DMS153 (cell line): ENCODE data around the gene CTIF.

Experiments
- DNase-seq: peaks from one replicate; lab custom pipeline; 2025; lab: John Stamatoyannopoulos, UW

CTIF gene

DNA sequence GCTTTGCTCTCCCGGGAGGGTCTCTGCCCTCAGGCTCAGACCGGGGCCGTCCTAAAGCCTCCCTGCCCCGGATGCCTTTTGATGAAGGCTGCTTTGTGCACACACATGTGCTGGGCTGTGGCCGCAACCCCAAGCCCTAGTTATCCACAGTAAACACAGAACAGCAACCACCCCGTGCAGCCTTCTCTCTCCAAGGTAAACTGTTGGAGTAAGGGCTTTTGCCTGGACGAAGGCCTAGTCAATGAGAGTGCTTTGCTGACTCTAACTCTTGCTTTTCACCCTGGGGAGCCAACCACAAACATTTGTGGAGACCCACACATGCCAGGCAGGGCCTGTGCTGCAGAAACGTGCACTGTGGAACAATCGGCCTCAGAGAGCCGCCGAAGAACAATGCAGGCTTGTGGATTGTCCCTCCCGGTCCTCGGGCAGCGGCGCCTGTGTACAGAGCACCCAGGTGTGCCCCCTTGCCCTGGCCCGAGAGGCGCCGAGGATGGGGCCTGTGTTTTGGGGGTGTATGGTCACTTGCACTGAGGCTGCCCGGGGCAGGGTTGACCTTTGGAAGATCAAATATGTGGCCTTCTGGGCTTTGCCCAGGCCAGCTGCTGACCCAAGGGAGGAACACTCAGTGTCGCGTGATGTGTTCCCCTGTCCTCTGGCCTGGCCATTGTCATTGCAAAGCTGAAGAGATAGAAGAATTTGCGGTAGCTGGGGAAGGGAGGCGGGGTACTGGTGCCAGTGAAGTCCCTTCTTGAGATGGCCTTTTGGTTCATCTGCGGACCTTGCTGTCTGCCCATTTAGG is 37.0 kb downstream of the CTIF start:
- no peak for DNase-seq

DNA sequence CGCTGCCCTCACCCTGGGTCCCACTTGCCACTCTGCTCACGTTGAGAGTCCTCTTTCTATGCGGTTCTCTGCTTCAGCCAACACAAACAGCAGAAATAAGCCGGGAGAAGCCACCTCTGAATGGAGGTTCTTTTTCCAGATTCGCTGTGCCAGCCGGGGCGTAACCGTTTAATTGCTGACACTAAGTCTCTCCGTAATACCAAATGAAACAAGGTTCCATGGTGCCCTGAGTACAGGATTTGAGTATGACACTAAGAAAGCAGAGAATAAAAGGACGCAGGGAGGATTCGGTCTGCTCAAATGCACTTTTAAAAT is 37.6 kb downstream of the CTIF start:
- no peak for DNase-seq

DNA sequence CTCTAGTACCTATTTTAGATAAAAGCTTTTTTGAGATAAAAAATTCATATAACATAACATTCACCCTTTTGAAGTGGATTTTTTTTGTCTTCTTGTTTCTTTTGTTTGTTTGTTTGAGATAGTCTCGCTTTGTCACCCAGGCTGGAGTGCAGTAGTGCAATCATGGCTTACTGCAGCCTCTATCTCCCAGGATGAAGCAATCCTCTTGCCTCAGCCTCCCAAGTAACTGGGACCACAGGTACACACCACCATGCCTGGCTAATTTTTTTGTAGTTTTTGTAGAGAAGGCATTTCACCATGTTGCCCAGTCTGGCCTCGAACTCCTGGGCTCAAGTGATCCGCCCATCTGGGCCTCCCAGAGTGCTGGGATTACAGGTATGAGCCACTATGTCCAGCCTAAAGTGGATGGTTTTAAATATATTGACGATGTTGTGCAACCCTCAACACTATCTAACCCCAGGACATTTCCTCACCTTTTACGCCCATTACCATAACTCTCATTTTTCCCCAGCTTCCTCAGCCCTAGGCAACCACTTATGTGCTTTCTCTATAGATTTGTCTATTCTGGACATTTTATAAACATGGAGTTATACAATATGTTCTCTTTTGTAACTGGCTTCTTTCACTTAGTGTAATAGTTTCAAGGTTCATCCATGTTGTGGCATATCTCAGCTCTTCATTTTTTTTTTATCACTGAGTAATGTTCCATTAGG is 38.8 kb downstream of the CTIF start:
- no peak for DNase-seq

DNA sequence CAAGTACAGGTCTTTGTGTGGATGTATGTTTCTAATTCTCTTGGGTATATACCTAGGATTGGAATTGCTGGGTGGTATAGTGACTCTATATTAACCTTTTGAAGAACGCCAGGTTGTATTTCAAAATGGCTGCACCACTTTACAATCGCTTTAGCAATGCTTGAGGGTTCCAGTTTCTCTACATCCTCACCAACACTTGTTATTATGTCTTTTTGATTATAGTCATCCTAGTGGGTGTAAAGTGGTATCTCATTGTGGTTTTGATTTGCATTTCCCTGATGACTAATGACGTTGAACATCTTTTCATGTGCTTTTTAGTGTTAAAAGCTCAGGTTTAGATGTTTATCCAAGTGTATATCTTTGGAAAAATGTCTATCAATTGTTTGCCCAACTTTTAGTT is 39.5 kb downstream of the CTIF start:
- no peak for DNase-seq

DNA sequence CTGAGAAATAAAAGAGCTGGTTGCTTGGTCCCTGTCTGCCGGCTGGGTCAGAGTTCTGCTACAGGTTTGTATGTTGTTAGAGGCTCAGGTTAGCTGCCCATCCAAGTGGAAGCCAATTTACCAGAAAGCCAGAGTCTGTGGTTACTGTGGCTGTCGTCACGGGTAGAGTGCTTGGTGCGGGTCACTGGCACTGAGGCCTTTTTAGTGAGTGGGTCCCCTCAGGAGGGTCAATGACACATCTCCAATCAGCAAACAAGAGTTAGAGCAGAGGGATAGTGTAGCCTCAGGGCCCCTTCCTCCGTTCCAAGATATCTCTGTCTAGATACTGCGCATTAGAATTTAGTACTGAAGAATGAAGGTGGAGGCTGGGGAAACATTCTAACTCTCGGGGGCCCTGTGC is 41.2 kb downstream of the CTIF start:
- no peak for DNase-seq

DNA sequence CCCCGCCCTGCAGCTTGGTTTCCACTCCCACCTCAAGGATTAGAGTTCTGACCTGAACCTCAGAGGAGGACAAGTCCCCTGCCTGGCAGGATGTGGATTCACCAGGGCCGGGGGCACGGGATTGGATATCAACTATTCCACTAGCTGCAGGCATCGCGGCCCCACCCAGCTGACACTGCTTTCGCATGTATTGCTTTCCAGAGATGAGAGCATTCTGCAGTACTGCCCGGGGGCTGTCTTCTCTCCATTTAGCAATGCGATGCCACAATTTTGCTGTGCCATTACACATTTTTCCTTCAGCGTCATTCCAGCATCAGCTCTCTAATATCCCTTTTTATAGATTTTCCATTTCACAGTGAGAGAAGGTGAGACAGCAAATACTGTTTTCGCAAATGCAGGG is 42.0 kb downstream of the CTIF start:
- DNase-seq, result no peak

DNA sequence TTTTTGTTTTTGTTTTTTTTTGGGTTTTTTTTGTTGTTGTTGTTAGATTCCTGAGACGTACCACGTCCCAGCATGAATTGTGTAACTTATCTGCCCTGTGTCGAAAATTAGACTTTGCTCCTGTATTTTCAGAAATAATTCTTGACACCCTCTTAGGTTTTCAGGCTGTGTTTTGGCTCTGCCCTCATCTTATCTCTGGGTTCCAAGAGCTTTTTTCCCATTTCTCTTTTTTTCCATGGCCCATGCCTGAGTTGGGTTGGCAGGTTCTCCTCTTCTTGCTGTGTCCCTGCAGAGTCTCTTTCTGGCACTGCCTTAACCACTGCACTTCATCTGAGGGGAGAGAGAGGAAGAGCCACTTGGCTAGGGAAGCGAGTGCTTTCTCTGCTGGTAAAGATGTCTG is 42.4 kb downstream of the CTIF start:
- no peak for DNase-seq

DNA sequence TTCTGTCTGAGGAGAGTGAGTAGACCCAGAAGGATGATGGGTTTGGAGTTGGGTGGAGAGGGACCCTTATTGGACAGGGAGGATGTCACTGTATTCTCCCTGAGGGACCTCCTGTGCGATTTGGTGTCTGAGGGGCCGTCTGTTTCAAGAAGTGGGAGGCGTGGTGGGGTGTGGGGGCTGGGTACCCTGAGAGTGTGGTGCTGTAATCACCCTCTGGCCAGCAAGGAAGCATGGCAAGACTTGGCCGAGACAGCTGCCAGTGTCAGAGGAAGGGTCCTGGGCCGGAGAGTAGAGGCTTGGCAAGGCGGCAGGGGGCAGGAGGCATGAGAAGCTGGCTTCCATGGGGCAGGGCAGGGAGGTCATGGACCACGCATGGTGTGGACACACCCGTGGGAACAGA is 43.1 kb downstream of the CTIF start:
- no peak for DNase-seq

DNA sequence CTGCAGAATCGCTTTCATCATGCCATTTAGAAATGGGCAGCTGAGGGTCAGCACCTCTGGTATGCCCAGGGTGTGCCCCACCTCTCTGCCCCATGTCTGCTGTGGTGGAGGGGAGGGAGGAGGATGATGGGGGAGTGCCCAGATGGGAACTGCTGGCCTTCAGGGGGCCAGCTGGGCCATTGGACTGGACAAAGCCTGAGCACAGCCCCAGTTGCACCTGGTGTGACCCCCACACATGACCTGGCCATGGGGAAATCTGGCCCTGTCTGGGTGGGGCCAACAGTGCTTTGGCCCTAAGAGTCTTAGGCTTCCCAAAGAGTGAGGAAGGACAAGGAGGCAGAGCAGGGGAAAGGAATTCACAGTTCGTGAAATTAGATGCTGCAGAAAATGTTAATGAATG is 44.1 kb downstream of the CTIF start:
- DNase-seq, result no peak

DNA sequence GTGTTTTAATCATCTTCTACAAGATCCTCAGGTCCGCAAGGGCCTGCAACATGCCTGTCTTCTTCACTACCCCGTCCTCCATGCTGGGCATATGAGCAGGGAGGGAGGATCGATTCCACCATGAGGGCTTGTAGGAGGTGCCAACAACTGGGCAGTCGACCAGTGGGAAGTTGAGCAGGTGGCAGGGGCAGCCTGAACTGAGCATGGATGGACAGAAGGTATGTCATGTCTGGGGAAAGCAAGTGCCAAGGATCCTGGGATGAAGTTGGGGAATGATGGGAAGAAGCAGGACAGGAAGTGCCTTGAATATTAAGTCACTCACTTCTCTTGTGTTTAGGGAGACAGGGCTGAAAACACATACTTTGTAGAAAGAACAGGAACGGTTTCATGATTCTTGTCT is 44.7 kb downstream of the CTIF start:
- no peak for DNase-seq

DNA sequence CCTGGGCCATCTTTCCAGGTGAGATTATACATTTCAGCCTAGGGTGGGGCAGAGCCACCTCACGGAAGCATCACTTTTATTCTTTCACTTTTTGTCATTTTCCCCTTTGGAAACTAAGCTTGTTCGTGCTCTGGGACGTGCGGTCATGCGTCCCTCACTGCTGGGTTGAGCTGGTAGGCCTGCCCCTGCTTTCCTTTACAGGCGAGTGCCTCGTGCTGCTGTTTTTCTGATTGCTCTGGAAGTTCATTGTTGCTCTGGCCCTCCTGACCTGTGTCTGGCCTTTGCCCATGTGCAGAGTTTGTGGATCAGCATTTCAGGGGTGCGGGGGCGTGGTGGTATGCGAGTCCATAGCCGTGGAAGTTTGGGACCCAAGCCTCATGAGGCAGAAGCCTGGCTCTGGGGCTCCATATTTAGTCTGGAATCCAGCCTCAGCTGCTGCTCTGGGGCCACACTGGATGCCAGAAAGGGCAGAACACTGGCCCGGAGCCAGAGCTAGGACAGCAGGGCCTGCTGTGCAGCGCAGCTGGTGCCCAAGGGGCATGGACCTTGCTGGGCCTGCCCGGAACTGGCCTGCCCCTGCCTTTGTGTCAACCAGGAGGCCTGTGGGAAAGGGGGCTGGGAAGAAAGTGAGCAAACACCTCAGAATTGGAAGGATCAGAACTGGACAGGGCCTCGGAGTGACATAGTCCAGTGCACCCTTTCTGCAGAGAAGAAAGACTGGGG is 51.1 kb downstream of the CTIF start:
- DNase-seq, result no peak

DNA sequence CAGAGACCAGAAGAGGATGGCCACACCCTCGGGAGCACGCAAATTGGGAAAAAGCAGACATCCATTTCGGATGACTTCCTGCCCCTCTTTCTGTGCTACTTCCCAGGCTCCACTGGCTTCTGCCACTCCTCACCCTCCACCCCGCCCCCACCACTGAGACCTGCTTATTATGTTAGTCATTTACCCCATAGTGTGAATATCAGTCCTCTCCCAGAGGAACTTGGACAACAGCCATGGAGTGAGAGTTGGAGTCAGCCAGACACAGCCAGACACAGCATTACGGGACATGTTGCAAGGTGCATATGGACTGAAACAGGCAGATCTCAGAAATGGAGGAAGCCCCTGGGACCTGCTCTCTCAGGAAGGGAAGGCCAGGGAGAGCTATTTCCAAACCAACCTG is 51.8 kb downstream of the CTIF start:
- no peak for DNase-seq

DNA sequence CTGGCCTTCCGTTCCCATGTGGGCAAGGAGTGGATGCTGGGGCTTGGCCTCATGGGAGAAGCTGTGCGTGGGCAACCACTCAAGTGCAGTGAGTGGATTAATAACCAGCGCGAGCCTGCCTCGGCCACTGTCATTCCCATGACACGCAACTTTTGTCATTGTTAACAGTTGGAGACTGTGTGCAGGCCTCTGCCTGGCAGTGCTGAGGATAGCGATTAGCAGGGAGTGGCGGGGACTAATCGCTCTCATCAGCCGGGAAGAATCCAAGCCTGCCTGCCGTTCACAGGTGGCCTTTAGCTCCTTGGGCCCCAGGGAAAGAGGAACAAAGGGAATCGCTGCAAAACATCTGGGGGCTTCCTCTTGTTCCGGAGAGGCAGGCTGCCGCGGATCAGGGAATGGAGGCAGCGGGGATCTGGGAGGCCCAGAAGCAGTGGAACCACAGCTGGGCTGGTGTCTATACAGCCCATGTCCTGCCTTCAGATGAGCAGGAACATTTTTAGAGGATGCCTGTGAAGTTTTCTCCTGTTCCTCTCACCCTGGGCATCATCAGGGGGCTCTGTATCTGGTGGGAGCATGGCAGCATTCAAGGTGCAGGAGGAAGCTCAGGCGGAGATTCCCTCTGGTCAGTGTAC is 53.8 kb downstream of the CTIF start:
- no peak for DNase-seq

DNA sequence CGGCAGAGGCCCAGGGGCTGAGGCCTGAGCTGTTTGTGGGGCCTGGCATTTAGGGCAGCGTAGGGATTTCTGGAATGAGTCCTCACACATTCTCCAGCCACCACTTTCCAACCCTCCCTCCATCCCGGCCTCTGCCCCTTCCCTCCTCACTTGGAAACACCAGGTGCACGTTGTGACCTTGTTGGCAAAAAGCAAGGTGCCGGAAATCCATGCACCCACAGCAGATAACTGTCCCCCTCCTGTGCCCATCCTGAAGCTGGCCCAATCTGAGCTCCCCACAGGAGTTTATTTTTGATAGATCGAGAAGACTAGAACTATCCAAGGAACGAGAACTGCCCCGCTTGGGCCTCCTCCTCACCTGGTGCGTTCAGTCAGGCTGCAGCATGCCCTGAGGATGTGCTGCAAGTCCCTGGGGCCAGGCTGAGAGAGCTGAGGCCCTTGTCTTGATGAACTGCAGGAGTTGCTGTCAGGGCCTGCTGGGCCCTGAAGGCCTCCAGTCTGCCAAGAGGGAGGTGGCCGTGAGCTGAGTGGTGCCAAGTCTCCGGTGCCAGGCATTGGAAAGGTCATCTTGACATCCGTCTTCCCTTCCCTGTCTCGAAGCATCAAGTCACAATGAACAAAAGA is 55.8 kb downstream of the CTIF start:
- no peak for DNase-seq

DNA sequence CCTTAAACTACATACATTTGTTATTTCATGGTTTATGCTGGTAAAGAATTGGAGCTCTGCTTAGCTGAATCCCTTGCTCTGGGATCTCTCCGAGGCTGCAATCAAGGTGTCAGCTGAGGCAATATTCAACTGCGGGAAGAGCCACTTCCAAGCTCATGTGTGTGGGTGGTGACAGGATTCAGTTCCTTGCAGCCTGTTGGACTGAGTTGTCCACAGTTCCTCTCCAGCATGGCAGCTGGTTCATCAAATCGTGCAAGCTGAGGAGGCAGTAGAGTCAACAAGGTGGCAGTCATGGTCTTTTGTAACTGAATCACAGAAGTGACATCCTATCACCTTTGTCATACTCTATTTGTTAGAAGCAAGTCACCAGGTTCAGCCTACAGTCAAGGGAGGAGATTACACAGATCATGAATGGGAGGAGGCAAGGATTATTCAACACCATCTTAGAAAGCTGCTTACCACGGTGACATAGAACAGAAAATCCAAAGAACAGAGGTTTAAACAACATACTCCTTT is 56.9 kb downstream of the CTIF start:
- no peak for DNase-seq

DNA sequence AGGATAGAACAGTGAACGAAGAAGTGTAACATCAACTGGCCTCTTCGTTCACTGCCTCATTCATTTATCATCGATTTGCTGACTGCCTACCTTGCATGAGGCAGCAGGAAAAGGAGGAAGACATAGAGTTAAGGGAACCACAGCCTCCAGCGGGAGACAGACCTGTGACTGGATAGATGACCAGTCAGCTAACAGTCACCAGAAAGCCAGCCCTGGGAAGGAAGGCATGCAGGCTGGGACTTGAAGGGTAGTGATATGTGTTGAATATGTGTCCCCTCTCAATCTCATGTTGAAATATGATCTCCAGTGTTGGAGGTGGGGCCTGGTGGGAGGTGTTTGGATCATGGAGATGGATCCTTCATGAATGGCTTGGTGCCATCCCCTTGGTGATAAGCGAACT is 58.3 kb downstream of the CTIF start:
- DNase-seq, result no peak

DNA sequence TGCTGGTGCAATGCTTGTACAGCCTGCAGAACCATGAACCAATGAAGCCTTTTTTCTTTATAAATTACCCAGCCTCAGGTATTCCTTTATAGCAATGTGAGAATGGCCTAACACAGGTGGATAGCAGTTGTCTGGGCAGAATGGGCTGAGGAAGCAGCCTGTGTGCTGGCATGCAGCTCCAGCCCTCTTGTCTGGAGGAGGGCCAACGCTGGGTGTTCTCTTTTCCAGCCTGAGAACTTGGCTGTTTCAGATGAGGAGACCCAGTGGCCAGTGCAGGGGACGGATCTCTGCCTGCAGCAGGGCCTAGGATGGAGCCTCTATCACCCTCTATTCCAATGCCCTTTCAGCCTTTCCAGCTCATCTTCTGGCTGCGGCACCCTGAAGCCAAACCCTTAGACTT is 58.8 kb downstream of the CTIF start:
- DNase-seq, result no peak

DNA sequence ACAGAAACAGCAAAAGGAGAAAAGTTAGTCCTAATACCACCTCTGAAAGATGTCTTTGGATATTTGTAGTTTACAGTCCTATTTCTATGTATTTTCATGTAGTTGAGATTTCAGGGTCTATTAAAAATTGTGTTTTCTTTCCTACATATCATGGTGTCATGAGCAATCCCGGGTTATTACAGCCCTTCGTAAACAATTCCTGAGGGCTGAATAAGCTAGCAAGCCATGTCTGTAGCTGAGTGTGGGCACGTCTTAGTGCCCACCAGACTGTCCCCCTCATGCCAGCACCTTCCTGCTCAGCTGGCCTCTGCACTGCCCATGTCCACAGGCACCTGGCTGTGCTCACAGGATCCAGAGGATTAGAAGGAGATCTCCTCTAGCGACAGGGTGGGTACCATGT is 60.6 kb downstream of the CTIF start:
- DNase-seq, result no peak

DNA sequence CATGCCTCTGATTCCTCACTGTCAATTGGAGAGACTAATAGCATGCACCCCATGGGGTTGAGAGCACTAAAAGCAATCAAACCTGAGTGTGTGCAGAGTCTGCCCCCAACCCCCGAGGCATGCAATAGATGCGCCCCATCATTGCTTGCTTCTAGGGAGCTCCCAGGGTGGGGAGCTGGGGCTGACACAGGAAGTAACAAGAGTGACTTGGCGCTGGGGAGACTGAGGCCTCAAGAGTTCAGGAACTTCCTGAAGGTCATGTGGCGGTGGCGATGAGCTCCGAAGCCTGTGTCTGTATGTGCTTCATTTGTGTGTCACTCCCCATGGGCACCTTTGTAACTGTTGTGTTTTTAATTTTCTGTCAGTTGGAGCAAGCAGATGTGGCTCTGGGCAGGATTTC is 61.2 kb downstream of the CTIF start:
- DNase-seq, result no peak

DNA sequence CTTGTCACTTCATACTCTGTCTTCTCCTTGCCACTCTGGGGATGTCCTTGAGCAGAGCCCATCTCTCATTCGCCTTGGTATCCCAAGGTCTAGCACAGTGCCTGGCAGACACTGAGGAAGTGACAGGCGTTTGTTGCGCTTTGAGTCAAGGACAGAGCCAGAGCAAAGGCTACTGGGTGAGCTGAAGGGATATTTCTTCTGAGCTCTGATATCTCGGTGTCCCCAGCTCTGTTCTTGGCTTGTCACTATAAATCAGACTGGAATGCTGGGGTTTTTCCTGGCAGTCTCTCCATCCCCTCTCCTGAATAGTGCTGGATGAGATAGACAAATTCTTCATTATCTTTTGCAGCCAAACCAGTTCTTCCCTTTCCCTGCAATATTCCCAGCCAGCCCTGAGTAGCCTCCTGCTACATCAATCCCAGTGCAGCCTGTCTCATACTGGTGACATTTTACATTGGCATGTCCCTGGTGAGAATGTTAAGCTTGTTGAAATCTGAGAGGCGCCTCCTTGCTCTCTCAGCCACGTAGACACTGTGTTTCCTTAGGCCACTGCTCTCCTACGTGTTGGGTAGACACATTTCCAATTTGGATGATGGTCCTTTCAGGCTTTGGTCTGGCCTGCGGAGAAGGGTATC is 61.7 kb downstream of the CTIF start:
- no peak for DNase-seq

DNA sequence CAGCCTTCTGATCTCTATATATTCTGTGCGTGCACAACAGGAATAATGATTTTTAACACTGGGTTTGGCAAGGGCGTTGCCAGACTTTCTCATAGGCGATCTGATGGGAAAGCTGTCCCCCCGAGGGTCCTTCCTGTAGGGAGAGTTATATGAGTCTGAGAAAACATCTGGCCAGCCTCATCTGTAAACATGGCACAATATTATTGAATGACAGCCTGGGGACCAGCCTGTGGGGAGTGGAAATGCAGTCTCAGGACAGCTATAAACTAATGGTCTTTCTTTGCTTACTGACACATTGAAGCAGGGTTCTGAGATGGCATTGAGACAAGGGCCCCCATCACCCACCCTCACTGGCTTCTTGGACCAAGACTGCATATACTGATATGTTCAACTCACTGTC is 62.5 kb downstream of the CTIF start:
- no peak for DNase-seq
